Skeletal muscle cell (primary cell): ENCODE measurements around the gene SCYL1.
A peak's percentile ranks its signal among the peaks of the same experiment; 100 is the strongest.

Source experiments
- DNase-seq: peaks from one replicate; pipeline ENCODE4 v3.0.0-alpha.2; 2010; ENCODE audit warnings: low read depth
- H3K4me3 ChIP-seq: 2 replicates; pipeline ENCODE4 v1.5.1; 2011; ENCODE audit warnings: low read depth, mild to moderate bottlenecking, control low read depth, low read length, moderate library complexity

Gene SCYL1

GRCh38 chr11:65576867-65577755, 52.2 kb downstream of the SCYL1 start:
- no peak for DNase-seq
- H3K4me3 ChIP-seq = peak overlapping the region; percentile 54

DNA sequence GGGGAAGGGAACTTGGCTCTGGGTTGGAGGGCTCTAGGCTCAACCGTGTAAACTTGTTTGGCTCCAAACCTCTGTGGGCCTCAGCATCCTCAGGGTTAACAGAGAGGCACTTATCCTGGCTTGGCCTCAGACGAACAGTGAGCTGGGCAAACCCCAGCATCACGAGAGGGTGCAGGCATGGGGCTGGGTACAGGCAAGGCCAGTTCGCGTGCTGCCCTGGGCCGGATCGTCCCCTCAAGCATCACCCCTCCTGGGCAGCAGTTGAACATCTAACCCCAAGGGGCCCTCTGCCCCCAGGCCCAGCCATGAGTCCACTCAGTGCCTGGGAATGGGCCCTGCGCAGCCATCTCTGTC, 52.9 kb downstream of the SCYL1 start:
- H3K4me3 ChIP-seq = peak overlapping the region; percentile 54
- DNase-seq = no peak

DNA sequence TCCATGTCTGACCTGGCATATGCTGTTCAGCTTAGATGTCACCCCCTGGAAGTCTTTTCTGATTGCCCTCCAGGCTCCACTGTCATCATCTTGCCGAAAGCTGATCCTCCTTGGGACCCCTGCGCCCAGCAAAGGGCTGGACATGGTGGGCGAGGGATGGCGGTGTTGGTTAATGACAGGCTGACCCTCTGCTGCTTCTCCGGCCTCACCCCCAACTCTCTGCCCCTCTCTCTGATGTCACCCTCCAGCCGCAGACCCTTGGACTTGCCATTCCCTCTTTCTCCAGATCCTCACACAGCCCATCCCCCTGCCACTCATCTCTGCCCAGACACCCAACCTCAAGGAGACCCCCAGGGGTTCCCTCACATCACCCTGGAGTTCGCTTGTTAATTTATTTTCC, 53.3 kb downstream of the SCYL1 start:
- DNase-seq = no peak
- H3K4me3 ChIP-seq = no peak overlapping the region

- H3K4me3 ChIP-seq = no peak overlapping the region
- DNase-seq = no peak
These were observed 53.8 kb downstream of the SCYL1 start for GRCh38 chr11:65578667-65579066.

GRCh38 chr11:65579291-65579690, 54.4 kb downstream of the SCYL1 start:
- H3K4me3 ChIP-seq = no peak overlapping the region
- no peak for DNase-seq

DNA sequence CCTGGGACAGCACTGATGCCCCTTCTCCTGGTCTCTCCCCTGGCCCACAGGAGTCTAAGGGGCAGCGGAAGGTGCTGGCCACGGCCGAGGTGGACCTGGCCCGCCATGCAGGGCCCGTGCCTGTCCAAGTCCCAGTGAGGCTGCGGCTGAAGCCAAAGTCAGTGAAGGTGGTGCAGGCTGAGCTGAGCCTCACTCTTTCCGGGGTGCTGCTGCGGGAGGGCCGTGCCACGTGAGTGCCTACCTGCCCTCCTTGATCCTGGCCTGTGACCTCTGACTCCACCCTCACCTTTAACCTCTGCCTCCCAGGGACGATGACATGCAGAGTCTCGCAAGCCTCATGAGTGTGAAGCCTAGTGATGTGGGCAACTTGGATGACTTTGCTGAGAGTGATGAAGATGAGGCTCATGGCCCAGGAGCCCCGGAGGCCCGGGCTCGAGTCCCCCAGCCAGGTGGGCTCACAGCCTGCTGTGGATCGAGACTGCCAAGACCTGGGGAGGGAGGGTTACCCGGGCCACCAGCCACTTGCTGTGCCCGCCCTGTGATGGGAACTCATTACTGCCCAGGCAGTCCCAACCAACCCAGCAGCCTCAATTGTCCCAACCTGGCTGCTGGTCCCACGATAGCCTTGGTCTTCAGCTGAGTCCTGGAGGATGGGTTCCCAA, 55.3 kb downstream of the SCYL1 start:
- H3K4me3 ChIP-seq = no peak overlapping the region
- no peak for DNase-seq

GRCh38 chr11:65580756-65581155, 55.9 kb downstream of the SCYL1 start:
- H3K4me3 ChIP-seq = no peak overlapping the region
- no peak for DNase-seq

- no peak for DNase-seq
- H3K4me3 ChIP-seq = no peak overlapping the region
These were observed 57.0 kb downstream of the SCYL1 start for GRCh38 chr11:65581928-65582327.

- no peak overlapping the region for H3K4me3 ChIP-seq
- no peak for DNase-seq
These were observed 58.7 kb downstream of the SCYL1 start for GRCh38 chr11:65583589-65583988.

GRCh38 chr11:65584106-65584505, 59.2 kb downstream of the SCYL1 start:
- H3K4me3 ChIP-seq = no peak overlapping the region
- no peak for DNase-seq

DNA sequence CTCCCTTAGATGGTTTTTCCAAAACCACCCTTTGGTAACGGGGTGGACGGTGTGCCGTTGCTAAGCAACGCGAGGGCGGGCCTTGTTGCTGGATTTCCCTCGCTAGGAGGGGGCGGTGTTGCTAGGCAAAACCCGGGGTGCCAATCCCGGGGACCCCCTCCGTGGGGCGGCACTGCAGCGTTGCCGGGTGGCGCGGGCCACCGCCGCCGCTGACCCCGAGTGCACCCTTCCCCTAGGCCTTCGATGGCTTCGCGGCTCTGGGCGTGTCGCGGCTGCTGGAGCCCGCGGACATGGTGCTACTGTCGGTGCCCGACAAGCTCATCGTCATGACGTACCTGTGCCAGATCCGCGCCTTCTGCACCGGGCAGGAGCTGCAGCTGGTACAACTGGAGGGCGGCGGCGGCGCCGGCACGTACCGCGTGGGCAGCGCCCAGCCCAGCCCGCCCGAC, 59.9 kb downstream of the SCYL1 start:
- H3K4me3 ChIP-seq = no peak overlapping the region
- DNase-seq = no peak

GRCh38 chr11:65585396-65586246, 60.7 kb downstream of the SCYL1 start:
- H3K4me3 ChIP-seq = no peak overlapping the region
- no peak for DNase-seq

DNA sequence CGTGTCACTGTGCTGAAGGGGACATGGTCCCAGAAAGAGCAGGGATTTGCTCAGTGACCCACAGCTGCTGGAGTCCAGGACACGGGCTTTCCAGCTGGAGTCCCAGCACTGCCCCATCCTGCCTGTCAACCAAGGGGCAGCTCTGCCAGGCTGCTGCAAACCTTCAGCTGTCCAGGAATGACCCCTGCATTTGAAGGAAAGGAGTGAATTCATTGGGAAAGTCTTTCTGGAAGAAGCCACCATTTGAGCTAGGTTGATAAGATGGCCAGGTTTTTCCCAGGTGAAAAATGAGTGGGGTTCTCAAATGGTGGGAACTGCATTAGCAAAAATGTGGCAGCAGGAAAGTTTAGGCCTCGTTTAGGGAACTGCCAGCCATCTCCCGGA, 61.4 kb downstream of the SCYL1 start:
- H3K4me3 ChIP-seq = no peak overlapping the region
- no peak for DNase-seq

GRCh38 chr11:65586676-65587075, 61.8 kb downstream of the SCYL1 start:
- DNase-seq = no peak
- H3K4me3 ChIP-seq = no peak overlapping the region
